Transverse colon (tissue), 3 donors: ENCODE measurements around the gene CYP4F22.

Experiments used
- CTCF ChIP-seq, 5 experiments: fragments of 200-600 bp in 3 of 5; fragments of 450-650 bp in 2 of 5; sonication (generic) in 3 of 5; IDR thresholded peaks; 1 replicate in 2 of 5; 2 replicates in 3 of 5; pipeline ENCODE4 v1.5.1; 2016 to 2017; ENCODE audit warnings: antibody characterized with exemption in 5 of 5, inconsistent platforms in 3 of 5, mild to moderate bottlenecking in 2 of 5, moderate library complexity in 1 of 5
- EP300 ChIP-seq: sonication (generic); formaldehyde crosslinking; IDR thresholded peaks from one replicate; pipeline ENCODE4 v1.6.1; 2017; ENCODE audit warnings: antibody characterized with exemption, low read depth

- TF ChIP-seq EP300 (no peak), CTCF (IDR thresholded peaks at IDR 0.05) (no peak)
Measured at GRCh38 chr19:15502264-15502663, 6.1 kb upstream of the CYP4F22 start.
